H1 (cell line): ENCODE results near the gene EXOC6. TPM values are rescaled to one million over a fixed set of nuclear protein-coding genes. Genes with fewer than 3 reads are reported as not detected.

Experiments
- CTCF ChIA-PET: fragments of 300-600 bp; sonication (Branson Sonifier 250); formaldehyde crosslinking; loops from one replicate; lab custom pipeline; 2021; ENCODE audit not compliant: partially characterized antibody; lab: Charles Lee
- POLR2A ChIA-PET: fragments of 300-600 bp; sonication (Branson Sonifier 250); formaldehyde crosslinking; loops from one replicate; lab custom pipeline; 2021; ENCODE audit warnings: inconsistent platforms; ENCODE audit not compliant: partially characterized antibody; lab: Charles Lee
- DNase-seq, 2 experiments: peaks; one replicate each; pipeline versions ENCODE4 v3.0.0 to v3.0.0-alpha.2; 2010 to 2022; ENCODE audit warnings: low spot score in 2 of 2, low read depth in 1 of 2, mixed read lengths in 1 of 2
- FAIRE-seq: peaks from 2 replicates; lab custom pipeline; 2011; peaks lifted over from hg19 to GRCh38; lab: Jason Lieb, UNC
- H2AFZ ChIP-seq: 2 replicates; pipeline ENCODE4 v1.8.1; 2012; ENCODE audit warnings: low read length, inconsistent platforms
- H2AK5ac ChIP-seq: 2 replicates; pipeline ENCODE4 v1.6.1; 2013; ENCODE audit warnings: low read depth, low read length
- H2BK120ac ChIP-seq: replicated peaks from 2 replicates; pipeline ENCODE3; 2013; ENCODE audit warnings: low read depth, low read length, inconsistent platforms
- H2BK12ac ChIP-seq: 2 replicates; pipeline ENCODE4 v1.6.1; 2013; ENCODE audit warnings: low read depth, low read length
- H2BK15ac ChIP-seq: 2 replicates; pipeline ENCODE4 v1.6.1; 2013; ENCODE audit warnings: low read length
- H2BK20ac ChIP-seq: 2 replicates; pipeline ENCODE4 v1.6.1; 2013; ENCODE audit warnings: low read length
- H2BK5ac ChIP-seq: 2 replicates; pipeline ENCODE4 v1.6.1; 2013; ENCODE audit warnings: low read depth, low read length
- H3K14ac ChIP-seq: 2 replicates; pipeline ENCODE4 v1.6.1; 2013; ENCODE audit warnings: inconsistent platforms; ENCODE audit not compliant: insufficient read length
- H3K18ac ChIP-seq: 2 replicates; pipeline ENCODE4 v1.6.1; 2013; ENCODE audit warnings: low read length; ENCODE audit errors: extremely low read depth
- H3K23ac ChIP-seq: 2 replicates; pipeline ENCODE4 v1.6.1; 2013; ENCODE audit warnings: inconsistent platforms; ENCODE audit not compliant: insufficient read length
- H3K23me2 ChIP-seq: 2 replicates; pipeline ENCODE4 v1.6.1; 2013; ENCODE audit warnings: low read depth, low read length
- H3K27ac ChIP-seq: 2 replicates; pipeline ENCODE4 v1.6.1; 2011; ENCODE audit warnings: low read depth, low read length, inconsistent platforms
- H3K27me3 ChIP-seq, 4 experiments: replicated peaks in 1 of 4; 1 replicate in 1 of 4; 2 replicates in 3 of 4; pipeline versions ENCODE4 v1.6.1 to v1.8.1; 2011 to 2013; ENCODE audit warnings: low read length in 3 of 4, mild to moderate bottlenecking in 3 of 4, inconsistent platforms in 2 of 4, mixed read lengths in 2 of 4, moderate library complexity in 1 of 4; ENCODE audit not compliant: control insufficient read depth in 3 of 4, insufficient read depth in 3 of 4; ENCODE audit errors: extremely low read depth in 1 of 4
- H3K36me3 ChIP-seq, 4 experiments: 2 replicates each; pipeline versions ENCODE4 v1.6.1 to v1.8.1; 2011 to 2013; ENCODE audit warnings: mild to moderate bottlenecking in 4 of 4, low read length in 3 of 4, moderate library complexity in 2 of 4, control low read depth in 1 of 4, inconsistent platforms in 1 of 4; ENCODE audit not compliant: insufficient read depth in 4 of 4, control insufficient read depth in 2 of 4
- H3K4ac ChIP-seq: replicated peaks from 2 replicates; pipeline ENCODE3; 2013; ENCODE audit warnings: low read length, low read depth, mixed read lengths, inconsistent platforms; ENCODE audit not compliant: insufficient read length
- H3K4me1 ChIP-seq, 4 experiments: replicated peaks in 1 of 4; 1 replicate in 1 of 4; 2 replicates in 3 of 4; pipeline versions ENCODE4 v1.6.1 to v1.8.1; 2011 to 2013; ENCODE audit warnings: low read length in 3 of 4, inconsistent platforms in 2 of 4, mixed read lengths in 1 of 4; ENCODE audit not compliant: insufficient read depth in 4 of 4, control insufficient read depth in 3 of 4
- H3K4me2 ChIP-seq, 2 experiments: 2 replicates each; pipeline versions ENCODE4 v1.6.1 to v1.8.1; 2011 to 2013; ENCODE audit warnings: low read depth in 2 of 2, low read length in 2 of 2, control low read depth in 1 of 2, inconsistent platforms in 1 of 2, mild to moderate bottlenecking in 1 of 2; ENCODE audit not compliant: insufficient read depth in 1 of 2
- H3K4me3 ChIP-seq, 4 experiments: fragments of 200-600, 300-600 bp in 1 of 4; sonication (generic), shearing (Covaris generic), sonication (Bioruptor Twin) in 1 of 4; 2 replicates each; pipeline versions ENCODE4 v1.5.1 to v1.8.1; 2011 to 2016; ENCODE audit warnings: low read length in 4 of 4, low read depth in 3 of 4, control low read depth in 2 of 4, inconsistent platforms in 2 of 4, mild to moderate bottlenecking in 2 of 4, mixed read lengths in 1 of 4, moderate library complexity in 1 of 4; ENCODE audit not compliant: insufficient read depth in 2 of 4; ENCODE audit errors: extremely low read depth in 1 of 4
- H3K56ac ChIP-seq: replicated peaks from 2 replicates; pipeline ENCODE3; 2013; ENCODE audit warnings: low read depth, mild to moderate bottlenecking, mixed read lengths, low read length, inconsistent platforms; ENCODE audit not compliant: insufficient read length
- H3K79me1 ChIP-seq: 2 replicates; pipeline ENCODE4 v1.6.1; 2013; ENCODE audit warnings: low read depth, low read length, control low read depth
- H3K79me2 ChIP-seq, 2 experiments: 2 replicates each; pipeline versions ENCODE4 v1.6.1 to v1.8.1; 2012 to 2013; ENCODE audit warnings: low read length in 2 of 2, mild to moderate bottlenecking in 2 of 2, inconsistent platforms in 1 of 2; ENCODE audit not compliant: insufficient read depth in 2 of 2, control insufficient read depth in 1 of 2
- H3K9ac ChIP-seq, 4 experiments: replicated peaks in 1 of 4; 1 replicate in 1 of 4; 2 replicates in 3 of 4; pipeline versions ENCODE4 v1.6.1 to v1.8.1; 2011 to 2013; ENCODE audit warnings: low read depth in 3 of 4, low read length in 3 of 4, control low read depth in 2 of 4, mild to moderate bottlenecking in 2 of 4, moderate library complexity in 2 of 4, inconsistent platforms in 1 of 4; ENCODE audit errors: extremely low read depth in 1 of 4
- H3K9me3 ChIP-seq, 2 experiments: 2 replicates each; pipeline versions ENCODE4 v1.6.1 to v1.8.1; 2012 to 2013; ENCODE audit warnings: mild to moderate bottlenecking in 2 of 2, moderate library complexity in 2 of 2, control low read depth in 1 of 2, inconsistent platforms in 1 of 2, low read depth in 1 of 2, low read length in 1 of 2, mixed read lengths in 1 of 2; ENCODE audit not compliant: insufficient read depth in 2 of 2
- H4K20me1 ChIP-seq, 2 experiments: replicated peaks in 1 of 2; 2 replicates each; pipeline versions ENCODE3 to v1.8.1; 2011 to 2013; ENCODE audit warnings: inconsistent platforms in 2 of 2, low read length in 2 of 2, mild to moderate bottlenecking in 1 of 2; ENCODE audit not compliant: insufficient read depth in 2 of 2, control insufficient read depth in 1 of 2
- H4K5ac ChIP-seq: 2 replicates; pipeline ENCODE4 v1.6.1; 2013; ENCODE audit warnings: low read length, low read depth, mixed read lengths, inconsistent platforms; ENCODE audit not compliant: insufficient read length
- H4K8ac ChIP-seq: 2 replicates; pipeline ENCODE4 v1.8.0; 2013; ENCODE audit warnings: mild to moderate bottlenecking, moderate library complexity, low read length, inconsistent platforms; ENCODE audit not compliant: insufficient read depth; ENCODE audit errors: extremely low read depth
- H4K91ac ChIP-seq: replicated peaks from 2 replicates; pipeline ENCODE3; 2013; ENCODE audit warnings: low read length, mixed read lengths, inconsistent platforms; ENCODE audit not compliant: insufficient read length
- ATF3 ChIP-seq: IDR thresholded peaks from 2 replicates; pipeline ENCODE4 v1.6.1; 2011; ENCODE audit warnings: low read depth, mild to moderate bottlenecking, low read length; ENCODE audit not compliant: insufficient read depth
- JUND ChIP-seq: IDR thresholded peaks from 2 replicates; pipeline ENCODE4 v1.6.1; 2011; ENCODE audit warnings: mild to moderate bottlenecking, improper control_type of control experiment, low read length
- SP2 ChIP-seq: IDR thresholded peaks from 2 replicates; pipeline ENCODE4 v1.6.1; 2012; ENCODE audit warnings: mild to moderate bottlenecking, low read length, inconsistent platforms
- SUZ12 ChIP-seq: fragments of 200-600 bp; sonication (generic); IDR thresholded peaks from 2 replicates; pipeline ENCODE4 v1.6.1; 2012; ENCODE audit warnings: mild to moderate bottlenecking, inconsistent platforms, low read length, moderate library complexity, mixed read lengths
- TAF7 ChIP-seq: optimal IDR thresholded peaks from 2 replicates; pipeline ENCODE3; 2011; ENCODE audit warnings: low read depth, mild to moderate bottlenecking, inconsistent platforms, low read length, moderate library complexity, borderline replicate concordance
- TCF12 ChIP-seq: IDR thresholded peaks from 2 replicates; pipeline ENCODE4 v1.6.1; 2011; ENCODE audit warnings: low read depth, mild to moderate bottlenecking, low read length
- ZNF274 ChIP-seq: IDR thresholded peaks from 2 replicates; pipeline ENCODE4 v1.7.0; 2012; ENCODE audit warnings: low read length, borderline replicate concordance; ENCODE audit errors: extremely low read depth
- WGBS, 2 experiments: shearing (Covaris generic) in 1 of 2; methylation state at CpG; one replicate each; pipeline versions ENCODE4 v1.1.6 to v1.1.7; 2013 to 2015; ENCODE audit warnings: low lambda C conversion rate in 2 of 2, mixed read lengths in 2 of 2, inconsistent platforms in 1 of 2, low coverage in 1 of 2, missing lambda C conversion rate in 1 of 2; ENCODE audit not compliant: insufficient replicate concordance in 2 of 2, insufficient coverage in 1 of 2, insufficient read length in 1 of 2; ENCODE audit errors: extremely low coverage in 1 of 2, missing lambda C conversion rate in 1 of 2; 5-methylcytosine and 5-hydroxymethylcytosine counted together
- polyA plus RNA-seq, 7 experiments: library from polyadenylated mRNA; depleted of rRNA in 3 of 7; stranded (reverse) in 5 of 7; unstranded in 2 of 7; fragments of >200 nt in 5 of 7; fragments of 200-250 nt in 2 of 7; gene quantifications; 1 replicate in 5 of 7; 2 replicates in 1 of 7; 4 replicates in 1 of 7; pipeline versions ENCODE4 v1.2.1 to v1.2.3, GENCODE V29; 2011 to 2013; ENCODE audit warnings: missing spikeins in 2 of 7, mixed read lengths in 2 of 7
- total RNA-seq: library from RNA; stranded (reverse); fragmentation: NEBNext Ultra II Directional; extraction: Animal tissue kit (Norgen Biotek cat#: 25700); gene quantifications from 2 replicates; pipeline ENCODE4 v1.2.1, GENCODE V29; 2021

EXOC6 gene
- total and polyA plus RNA-seq, 2 of the 8 experiments (the other 6 are each of a cell fraction or from before 2014, with no cell fraction given): 1.7 to 4.5 TPM

DNA sequence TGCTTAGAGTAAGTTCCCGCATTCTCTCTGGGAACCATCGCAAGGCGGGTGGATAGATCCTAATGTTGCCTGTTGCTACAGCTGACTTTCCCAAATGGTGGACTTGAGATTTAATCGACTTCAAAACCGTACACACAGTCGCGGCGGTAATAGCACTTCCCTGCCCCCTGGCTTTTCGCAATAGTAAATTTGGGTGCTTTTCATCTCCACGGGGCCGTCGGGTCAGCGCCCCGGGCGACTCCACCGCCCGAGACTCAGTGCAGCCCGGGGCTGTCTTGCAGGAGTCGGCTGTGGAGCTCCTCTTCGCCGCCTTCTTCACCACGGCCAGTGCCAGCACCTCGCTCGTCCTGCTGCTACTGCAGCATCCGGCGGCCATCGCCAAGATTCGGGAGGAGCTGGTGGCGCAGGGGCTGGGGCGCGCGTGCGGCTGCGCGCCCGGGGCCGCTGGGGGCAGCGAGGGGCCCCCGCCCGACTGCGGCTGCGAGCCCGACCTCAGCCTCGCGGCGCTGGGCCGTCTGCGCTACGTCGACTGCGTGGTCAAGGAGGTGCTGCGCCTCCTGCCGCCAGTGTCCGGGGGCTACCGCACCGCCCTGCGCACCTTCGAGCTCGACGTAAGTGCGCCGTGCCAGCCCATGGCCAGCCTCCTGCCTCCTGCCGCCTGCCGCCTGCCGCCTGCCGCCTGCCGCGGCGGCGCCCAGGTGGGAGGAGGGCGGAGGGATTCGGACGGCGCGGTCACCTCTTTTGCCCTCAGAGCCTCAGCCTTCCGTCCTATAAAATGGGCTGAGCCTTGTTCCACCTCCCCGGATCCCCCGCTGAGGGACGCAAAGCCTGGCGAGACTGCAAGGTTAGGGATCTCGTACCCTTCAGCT lies 217.6 kb downstream of the EXOC6 start:
- H3K9me3 ChIP-seq: no peaks in the 10 kb centered on the region; a peak in 1 of 4 replicates
- TF ChIP-seq ZNF274: no peak
- no peak for TF ChIP-seq ATF3
- TF ChIP-seq TCF12: no peak
- peak; percentile 90 for TF ChIP-seq SUZ12
- no peak for TF ChIP-seq JUND
- TF ChIP-seq SP2: no peak
- TF ChIP-seq TAF7: no peak

More for the DNA sequence above, 217.6 kb downstream of the EXOC6 start:
- Histone ChIP-seq H2AK5ac (no peak overlapping the region), H3K9ac (no peak overlapping the region), H3K27ac (no peak overlapping the region), H3K23me2 (peaks cover 12% of the 10 kb centered on the region; the same call in 1 of the 2 replicates), H4K8ac (no peak overlapping the region), H3K36me3 (peaks cover 0 to 20% (median 1%) of the 10 kb centered on the region in 4 experiments; a peak in 1 of 8 replicates), H3K56ac (no peak overlapping the region), H4K91ac (no peak overlapping the region), H3K4ac (no peak overlapping the region), H4K5ac (no peak overlapping the region), H2BK12ac (0 out of 2 replicates have a peak overlapping the region, but pooled peaks have one; percentile 17), H2BK120ac (no peak overlapping the region), H4K20me1 (peaks cover 9 to 39% of the 10 kb centered on the region in 2 experiments), H3K18ac (peak overlapping the region; percentile 13; the same call in 1 of the 2 replicates), H2AFZ (no peak overlapping the region), H3K23ac (no peak overlapping the region), H3K14ac (no peak overlapping the region), H3K79me1 (no peaks in the 10 kb centered on the region), H2BK5ac (no peak overlapping the region), H3K79me2 (no peaks in the 10 kb centered on the region), H2BK15ac (no peak overlapping the region), H3K4me1 (peaks cover 0 to 34% (median 31%) of the 10 kb centered on the region in 4 experiments; a peak in 6 of 7 replicates), H3K27me3 (peaks cover 100% of the 10 kb centered on the region in 4 experiments), H3K4me3 (peak overlapping the region; percentile 6 to 54 (median 30)), H3K4me2 (peak overlapping the region; percentile 73 to 74), H2BK20ac (no peak overlapping the region)
- FAIRE-seq: no peak
- no peak for DNase-seq
- ChIA-PET POLR2A (interaction anchor here (5.7 kb wide), 1 partner anchor 9 kb away, joined by 26 read pairs; the partner anchor contains the start of gene CYP26A1), CTCF (interaction anchor here (0.7 to 14.8 kb wide), 18 partner anchors 8 to 311 kb away, joined by 3 to 147 read pairs (median 4); partner anchors contain the start of gene CYP26A1)
- 5% methylated on average over 59 of the region's 81 CpGs; no CpG with 5 or more reads in 1 of the 2 experiments for WGBS, 2 experiments
